ENCODE measurements around the gene PSMA8.
"Not testable (repeated sequence)": the region's sequence is repeated elsewhere in the genome, so short reads cannot be mapped to it uniquely, and the experiment has no call there.

PSMA8 gene

DNA sequence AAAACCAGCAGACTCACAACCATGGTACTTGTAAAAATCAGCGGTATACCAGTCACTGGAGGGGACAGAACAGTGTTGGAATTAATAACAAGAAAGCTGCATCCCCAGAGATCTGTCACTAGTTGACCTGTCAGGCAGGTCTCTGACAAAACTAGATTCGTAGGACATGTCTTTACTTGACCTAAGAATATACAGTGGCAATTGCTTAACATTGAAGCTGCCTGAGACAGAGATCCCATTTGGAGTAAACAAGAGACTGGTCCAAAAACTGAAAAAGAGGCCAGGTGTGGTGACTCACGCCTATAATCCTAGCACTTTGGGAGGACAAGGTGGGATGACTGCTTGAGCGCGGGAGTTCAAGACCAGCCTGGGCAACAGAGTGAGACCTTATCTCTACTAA, 36.1 kb upstream of the PSMA8 start:
- Histone ChIP-seq H3K9me3 (replicated peaks in 1 of 11) (peaks cover 8 to 19% (median 13%) of the 10 kb centered on the region in 11 experiments; a peak in 21 of 22 replicates), H3K36me3 (no peaks in the 10 kb centered on the region), H3K4me2 (no peak overlapping the region), H3K4me1 (no peaks in the 10 kb centered on the region), H3K4me3 (no peak overlapping the region), H3K27ac (no peak overlapping the region), H3K27me3 (no peaks in the 10 kb centered on the region), H3K9ac (no peak overlapping the region), H4K20me1 (no peaks in the 10 kb centered on the region)
- TF ChIP-seq Cebpa-rat (IDR thresholded peaks at IDR 0.05), result no peak

DNA sequence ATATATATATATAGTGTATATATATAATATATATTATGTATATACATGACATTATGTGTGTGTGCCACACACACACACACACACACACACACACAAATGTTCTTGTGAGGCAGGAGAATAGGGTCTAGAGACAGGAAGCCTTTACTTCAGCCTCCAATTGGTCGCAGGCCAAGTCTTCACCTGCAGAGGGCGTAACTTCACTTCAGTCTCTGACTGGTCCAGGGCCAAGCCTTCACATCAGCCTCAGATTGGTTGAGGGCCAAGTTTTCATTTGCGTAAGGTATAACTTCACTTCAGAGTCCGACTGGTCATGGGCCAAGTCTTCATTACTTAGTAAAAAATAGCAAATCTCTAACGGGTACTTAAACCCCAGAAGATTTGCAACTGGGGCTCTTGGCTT, 30.1 kb upstream of the PSMA8 start:
- no peak for TF ChIP-seq Cebpa-rat (IDR thresholded peaks at IDR 0.05)

DNA sequence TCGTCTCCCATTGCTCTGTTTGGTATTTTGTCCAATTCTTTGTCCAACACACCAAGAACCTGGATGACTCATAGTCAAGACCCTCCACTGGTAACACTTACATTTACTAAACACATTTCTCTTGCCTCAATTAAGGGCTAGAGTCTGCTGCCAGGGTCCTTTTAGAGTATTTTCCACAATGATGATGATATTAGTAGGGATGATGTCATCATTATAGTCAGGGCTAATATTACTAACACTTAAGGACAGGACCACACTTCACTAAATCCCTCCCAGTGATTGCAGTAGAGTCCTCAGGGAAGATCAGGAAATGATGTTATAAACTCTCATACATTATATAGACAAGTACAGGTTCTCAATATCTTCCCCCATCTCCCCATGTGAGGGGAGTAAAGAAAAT, 29.6 kb upstream of the PSMA8 start:
- Histone ChIP-seq H4K20me1 (no peaks in the 10 kb centered on the region), H3K27me3 (no peaks in the 10 kb centered on the region), H3K4me3 (no peak overlapping the region), H3K36me3 (no peaks in the 10 kb centered on the region), H3K4me1 (no peaks in the 10 kb centered on the region), H3K4me2 (no peak overlapping the region), H3K9me3 (replicated peaks in 1 of 11) (peaks cover 0 to 5% (median 0%) of the 10 kb centered on the region in 11 experiments; a peak in 1 of 22 replicates), H3K27ac (no peak overlapping the region), H3K9ac (no peak overlapping the region)
- no peak for TF ChIP-seq Cebpa-rat (IDR thresholded peaks at IDR 0.05)

More for the DNA sequence above, 30.1 kb upstream of the PSMA8 start:
- H3K9me3 ChIP-seq (replicated peaks in 1 of 11), result 0 out of 22 replicates have a peak, but pooled peaks cover 0 to 5% (median 0%) of the 10 kb centered on the region in 11 experiments
- no peaks in the 10 kb centered on the region for H4K20me1 ChIP-seq
- no peaks in the 10 kb centered on the region for H3K36me3 ChIP-seq
- no peak overlapping the region for H3K4me2 ChIP-seq
- H3K27me3 ChIP-seq, result no peaks in the 10 kb centered on the region
- H3K4me3 ChIP-seq, result no peak overlapping the region
- H3K27ac ChIP-seq, result no peak overlapping the region
- no peak overlapping the region for H3K9ac ChIP-seq
- H3K4me1 ChIP-seq, result no peaks in the 10 kb centered on the region

DNA sequence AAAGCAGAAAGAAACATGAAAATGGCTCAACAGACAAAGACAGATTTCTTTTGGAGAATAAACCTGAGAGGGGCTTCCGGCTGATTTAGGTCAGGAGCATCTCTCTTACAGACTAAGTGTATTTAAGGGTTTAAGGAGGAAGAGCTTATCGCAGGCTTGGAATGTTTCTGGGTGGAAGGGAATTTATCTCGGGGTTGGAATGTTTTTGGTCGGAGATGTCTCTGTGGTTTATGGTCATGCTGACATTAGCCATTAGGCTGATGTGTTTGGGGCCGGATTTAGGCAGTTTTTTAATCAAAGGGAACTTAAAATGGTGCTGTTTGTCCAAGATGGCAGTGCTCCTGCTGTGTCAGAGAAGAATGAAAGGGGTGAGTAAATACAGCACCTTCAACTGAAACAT, 14.4 kb upstream of the PSMA8 start:
- H3K4me2 ChIP-seq, result no peak overlapping the region
- H3K27me3 ChIP-seq, result no peaks in the 10 kb centered on the region
- H3K27ac ChIP-seq, result no peak overlapping the region
- no peak for TF ChIP-seq Cebpa-rat (IDR thresholded peaks at IDR 0.05)
- peaks cover 0 to 18% (median 9%) of the 10 kb centered on the region in 11 experiments; a peak in 8 of 22 replicates for H3K9me3 ChIP-seq (replicated peaks in 1 of 11)
- H3K4me1 ChIP-seq, result no peaks in the 10 kb centered on the region
- H3K4me3 ChIP-seq, result no peak overlapping the region
- no peaks in the 10 kb centered on the region for H3K36me3 ChIP-seq
- H4K20me1 ChIP-seq, result no peaks in the 10 kb centered on the region
- no peak overlapping the region for H3K9ac ChIP-seq

DNA sequence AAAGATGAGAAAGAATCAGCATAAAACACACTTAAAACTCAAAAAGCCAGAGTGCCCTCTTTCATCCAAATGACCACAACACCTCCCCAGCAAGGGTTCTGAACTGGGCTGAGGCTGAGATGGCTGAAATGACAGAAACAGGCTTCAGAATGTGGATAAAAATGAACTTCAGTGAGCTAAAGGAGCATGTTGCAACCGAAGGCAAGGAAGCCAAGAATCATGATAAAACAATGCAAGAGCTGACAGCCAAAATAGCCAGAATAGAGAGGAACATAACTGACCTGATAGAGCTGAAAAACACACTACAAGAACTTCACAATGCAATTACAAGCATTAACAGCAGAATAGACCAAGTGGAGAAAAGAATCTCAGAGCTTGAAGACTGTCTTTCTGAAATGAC, 12.2 kb upstream of the PSMA8 start:
- no peak for TF ChIP-seq Cebpa-rat (IDR thresholded peaks at IDR 0.05)

DNA sequence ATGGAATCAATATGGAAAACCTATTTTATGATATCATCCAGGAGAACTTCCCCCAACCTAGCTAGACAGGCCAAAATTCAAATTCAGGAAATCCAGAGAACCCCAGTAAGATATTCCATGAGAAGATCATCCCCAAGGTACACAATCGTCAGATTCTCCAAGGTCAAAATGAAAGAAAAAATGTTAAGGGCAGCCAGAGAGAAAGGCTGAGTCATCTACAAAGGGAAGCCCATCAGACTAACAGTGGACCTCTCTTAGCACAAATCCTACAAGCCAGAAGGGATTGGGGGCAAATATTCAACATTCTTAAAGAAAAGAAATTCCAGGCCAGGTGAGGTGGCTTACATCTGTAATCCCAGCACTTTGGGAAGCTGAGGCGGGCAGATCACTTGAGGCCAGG, 11.7 kb upstream of the PSMA8 start:
- not testable (repeated sequence) for H3K4me2 ChIP-seq, H3K27me3 ChIP-seq, H3K4me3 ChIP-seq, H3K27ac ChIP-seq, H3K4me1 ChIP-seq, H4K20me1 ChIP-seq, H3K9ac ChIP-seq, H3K36me3 ChIP-seq
- peaks cover 0 to 18% (median 9%) of the 10 kb centered on the region in 11 experiments; a peak in 7 of 22 replicates for H3K9me3 ChIP-seq (replicated peaks in 1 of 11)

More for the DNA sequence above, 12.2 kb upstream of the PSMA8 start:
- H3K4me1 ChIP-seq, result no peaks in the 10 kb centered on the region
- H3K36me3 ChIP-seq, result no peaks in the 10 kb centered on the region
- no peak overlapping the region for H3K4me2 ChIP-seq
- no peak overlapping the region for H3K27ac ChIP-seq
- H3K9ac ChIP-seq, result no peak overlapping the region
- H3K27me3 ChIP-seq, result no peaks in the 10 kb centered on the region
- no peak overlapping the region for H3K4me3 ChIP-seq
- no peaks in the 10 kb centered on the region for H4K20me1 ChIP-seq
- peaks cover 0 to 18% (median 9%) of the 10 kb centered on the region in 11 experiments; a peak in 7 of 22 replicates for H3K9me3 ChIP-seq (replicated peaks in 1 of 11)

DNA sequence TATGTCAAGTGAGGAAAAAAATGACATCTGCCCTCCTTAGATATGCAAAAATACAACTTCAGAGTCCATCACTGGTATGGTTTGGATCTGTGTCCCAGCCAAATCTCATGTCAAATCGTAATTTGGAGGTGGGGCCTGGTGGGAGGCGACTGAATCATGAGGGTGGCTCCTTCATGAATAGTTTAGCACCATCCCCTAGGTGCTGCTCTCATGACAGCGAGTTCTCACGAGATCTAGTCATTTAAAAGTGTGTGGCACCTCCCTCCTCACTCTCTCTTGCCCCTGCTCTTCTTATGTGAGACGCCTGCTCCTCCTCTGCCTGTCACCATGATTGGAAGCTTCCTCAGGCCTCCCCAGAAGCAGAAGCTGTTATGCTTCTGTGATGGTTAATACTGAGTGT, 5.9 kb upstream of the PSMA8 start:
- Histone ChIP-seq H3K9me3 (replicated peaks in 1 of 11) (peaks cover 0 to 9% (median 3%) of the 10 kb centered on the region in 11 experiments; a peak in 4 of 22 replicates), H4K20me1 (no peaks in the 10 kb centered on the region), H3K4me3 (no peak overlapping the region), H3K4me1 (no peaks in the 10 kb centered on the region), H3K4me2 (no peak overlapping the region), H3K27me3 (no peaks in the 10 kb centered on the region), H3K36me3 (no peaks in the 10 kb centered on the region), H3K27ac (no peak overlapping the region), H3K9ac (no peak overlapping the region)
- no peak for TF ChIP-seq Cebpa-rat (IDR thresholded peaks at IDR 0.05)

DNA sequence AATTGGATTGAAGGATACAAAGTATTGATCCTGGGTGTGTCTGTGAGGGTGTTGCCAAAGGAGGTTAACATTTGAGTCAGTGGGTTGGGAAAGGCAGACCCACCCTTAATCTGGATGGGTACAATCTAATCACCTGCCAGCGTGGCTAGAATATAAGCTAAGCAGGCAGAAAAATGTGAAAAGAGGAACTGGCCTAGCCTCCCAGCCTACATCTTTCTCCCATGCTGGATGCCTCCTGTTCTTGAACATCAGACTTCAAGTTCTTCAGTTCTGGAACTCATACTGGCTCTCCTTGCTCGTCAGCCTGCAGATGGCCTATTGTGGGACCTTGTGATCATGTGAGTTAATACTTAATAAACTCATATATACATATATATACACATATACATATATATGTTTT, 5.5 kb upstream of the PSMA8 start:
- H3K36me3 ChIP-seq; H3K4me1 ChIP-seq; H3K9ac ChIP-seq; H3K27me3 ChIP-seq; H4K20me1 ChIP-seq; H3K9me3 ChIP-seq (replicated peaks in 1 of 11); H3K4me3 ChIP-seq; H3K4me2 ChIP-seq; H3K27ac ChIP-seq: not testable (repeated sequence)

DNA sequence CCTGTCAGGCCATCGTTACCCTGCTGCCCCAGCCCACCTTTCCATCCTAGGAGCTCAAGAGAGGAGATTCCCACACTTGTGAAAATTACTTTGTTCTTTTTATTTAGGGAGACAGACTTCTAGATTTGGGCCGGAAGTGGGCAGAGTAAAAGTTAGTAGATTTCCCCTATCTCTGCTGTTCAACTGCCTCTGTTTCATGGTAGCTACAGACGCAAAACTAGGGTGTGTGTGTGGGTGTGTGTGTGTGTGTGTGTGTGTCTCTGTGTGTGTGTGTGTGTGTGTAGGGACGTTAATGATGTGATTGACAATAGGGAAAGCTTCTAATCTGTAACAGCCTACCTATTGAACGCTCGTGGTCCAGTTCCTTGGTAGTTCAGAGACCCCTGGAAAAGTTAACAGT, 438 bp downstream of the PSMA8 start:
- Histone ChIP-seq H3K9me3 (replicated peaks in 1 of 11) (peaks cover 0 to 17% (median 0%) of the 10 kb centered on the region in 11 experiments; a peak in 3 of 22 replicates), H3K27ac (peak overlapping the region in 10 of 11 experiments; percentile 57 to 74 (median 63); a peak in 19 of 22 replicates), H3K27me3 (no peaks in the 10 kb centered on the region), H3K9ac (peak overlapping the region; percentile 32 to 70 (median 66); a peak in 20 of 22 replicates), H3K4me1 (peaks cover 0 to 9% (median 0%) of the 10 kb centered on the region in 10 experiments; a peak in 1 of 20 replicates), H4K20me1 (no peaks in the 10 kb centered on the region), H3K4me3 (peak overlapping the region; percentile 45 to 68 (median 56)), H3K4me2 (peak overlapping the region; percentile 31 to 74 (median 63)), H3K36me3 (no peaks in the 10 kb centered on the region)
- no peak for TF ChIP-seq Cebpa-rat (IDR thresholded peaks at IDR 0.05)

DNA sequence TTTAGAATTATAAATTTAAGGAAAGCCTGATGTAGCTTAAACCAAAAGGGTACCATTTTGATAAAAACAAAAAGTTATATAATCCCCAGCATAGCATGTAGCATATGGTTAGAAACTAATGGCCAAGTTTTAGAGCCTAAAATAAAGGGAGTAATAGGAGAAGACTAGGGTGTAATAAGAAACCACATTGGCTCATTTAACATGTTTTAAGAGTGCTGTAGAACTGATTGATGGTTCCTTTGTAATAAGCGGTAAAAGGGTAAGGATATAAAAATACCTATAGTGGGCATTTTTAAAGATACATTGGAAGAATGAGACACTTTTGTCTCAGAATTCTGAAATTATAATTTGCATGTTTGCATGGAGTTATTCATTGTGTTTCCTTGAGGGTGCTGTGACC, 1.9 kb downstream of the PSMA8 start:
- H3K9ac ChIP-seq, result no peak overlapping the region
- H3K4me3 ChIP-seq, result no peak overlapping the region
- no peaks in the 10 kb centered on the region for H4K20me1 ChIP-seq
- H3K36me3 ChIP-seq, result no peaks in the 10 kb centered on the region
- H3K27me3 ChIP-seq, result no peaks in the 10 kb centered on the region
- peaks cover 0 to 9% (median 0%) of the 10 kb centered on the region in 10 experiments; a peak in 1 of 20 replicates for H3K4me1 ChIP-seq
- no peak overlapping the region for H3K27ac ChIP-seq
- H3K4me2 ChIP-seq, result no peak overlapping the region
- TF ChIP-seq Cebpa-rat (IDR thresholded peaks at IDR 0.05), result no peak
- H3K9me3 ChIP-seq (replicated peaks in 1 of 11), result peaks cover 0 to 10% (median 0%) of the 10 kb centered on the region in 11 experiments; a peak in 2 of 22 replicates
